ENCODE data around the gene CATSPER3.

GRCh38 chr5:135024956-135025729 is 57.4 kb downstream of the CATSPER3 start:
- TF ChIP-seq CTCF (IDR thresholded peaks at IDR 0.05 in 4 of 5, conservative IDR thresholded peaks at IDR 0.05 in 1 of 5) (no peak), POLR2A (IDR thresholded peaks at IDR 0.05) (no peak)

All from gastrocnemius medialis (tissue), 4 donors.